Ishikawa (cell line): ENCODE data around the gene SLX9.

ENCODE experiments used
- EP300 ChIP-seq: IDR thresholded peaks from 2 replicates; pipeline ENCODE4 v1.6.1; 2012; ENCODE audit warnings: borderline replicate concordance
- MAX ChIP-seq: IDR thresholded peaks from 2 replicates; pipeline ENCODE4 v1.6.1; 2012
- NFIC ChIP-seq: IDR thresholded peaks from 2 replicates; pipeline ENCODE4 v1.6.1; 2012
- RAD21 ChIP-seq: IDR thresholded peaks from 2 replicates; pipeline ENCODE4 v1.6.1; 2012; ENCODE audit warnings: low read depth
- TAF1 ChIP-seq: IDR thresholded peaks from 2 replicates; pipeline ENCODE4 v1.6.1; 2012; ENCODE audit warnings: low read depth, mild to moderate bottlenecking

- TF ChIP-seq NFIC (no peak), TAF1 (no peak), MAX (no peak), EP300 (no peak), RAD21 (no peak)
These were observed 877 bp upstream of the SLX9 start for GRCh38 chr21:44938772-44939531.
